Ramos (cell line): ENCODE data around the gene RMND5A.

ENCODE experiments used
- in situ Hi-C: fragments of 300-500 bp; cut with MboI; formaldehyde crosslinking; loops from one replicate; pipeline ENCODE4 v1.14.3; 2022; ENCODE audit warnings: low sequenced_read_pairs; ENCODE audit not compliant: unreplicated experiment

Gene RMND5A

DNA sequence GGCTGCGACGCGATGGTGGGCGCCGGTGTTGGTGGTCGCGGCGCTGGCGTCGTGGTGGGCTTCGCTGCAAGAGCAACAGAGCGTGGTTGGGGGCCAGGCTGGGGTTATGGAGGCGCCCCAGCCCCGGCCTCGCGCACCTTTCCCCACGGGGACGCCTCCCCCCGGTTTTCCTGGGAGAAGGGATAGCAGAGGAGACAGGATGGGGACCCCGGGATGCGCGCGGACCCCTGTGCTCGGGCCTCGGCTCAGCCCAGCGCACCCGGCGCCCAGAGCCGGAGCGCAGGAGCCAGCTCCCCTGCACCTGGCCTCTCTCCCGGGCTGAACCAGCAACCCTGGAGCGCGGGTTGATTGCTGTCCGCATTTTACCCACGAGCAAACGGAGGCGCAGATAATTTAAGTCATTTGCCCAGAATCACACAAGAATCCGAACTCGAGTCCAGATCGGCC is 69.6 kb downstream of the RMND5A start:
- in situ Hi-C loops = no loop called here

DNA sequence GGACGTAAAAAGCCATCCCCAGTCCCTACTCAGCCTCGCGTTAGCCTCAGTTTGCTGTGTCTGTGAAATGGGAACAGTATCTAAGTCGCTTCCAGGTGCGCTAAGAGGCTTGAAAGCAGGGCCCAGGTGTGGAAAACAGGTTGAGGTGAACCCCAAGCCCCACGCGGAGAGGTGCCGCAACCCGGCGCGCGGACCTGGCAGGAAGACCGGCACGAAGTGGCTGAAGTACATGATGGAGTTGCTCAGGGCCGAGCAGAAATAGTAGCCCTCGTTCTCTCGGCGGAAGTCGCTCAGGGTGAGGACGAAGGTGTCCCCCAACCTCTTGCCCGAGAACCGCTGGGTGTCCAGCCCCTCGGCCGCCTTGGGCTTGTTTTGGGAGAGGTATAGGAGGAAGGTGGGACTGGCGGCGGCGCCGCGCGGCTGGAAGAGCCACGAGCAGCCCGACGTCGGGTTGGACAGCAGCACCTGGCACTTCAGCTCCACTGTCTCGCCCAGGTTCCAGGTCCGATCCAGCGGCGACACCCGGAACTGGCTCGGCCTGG is 70.1 kb downstream of the RMND5A start:
- in situ Hi-C loops = no loop called here

DNA sequence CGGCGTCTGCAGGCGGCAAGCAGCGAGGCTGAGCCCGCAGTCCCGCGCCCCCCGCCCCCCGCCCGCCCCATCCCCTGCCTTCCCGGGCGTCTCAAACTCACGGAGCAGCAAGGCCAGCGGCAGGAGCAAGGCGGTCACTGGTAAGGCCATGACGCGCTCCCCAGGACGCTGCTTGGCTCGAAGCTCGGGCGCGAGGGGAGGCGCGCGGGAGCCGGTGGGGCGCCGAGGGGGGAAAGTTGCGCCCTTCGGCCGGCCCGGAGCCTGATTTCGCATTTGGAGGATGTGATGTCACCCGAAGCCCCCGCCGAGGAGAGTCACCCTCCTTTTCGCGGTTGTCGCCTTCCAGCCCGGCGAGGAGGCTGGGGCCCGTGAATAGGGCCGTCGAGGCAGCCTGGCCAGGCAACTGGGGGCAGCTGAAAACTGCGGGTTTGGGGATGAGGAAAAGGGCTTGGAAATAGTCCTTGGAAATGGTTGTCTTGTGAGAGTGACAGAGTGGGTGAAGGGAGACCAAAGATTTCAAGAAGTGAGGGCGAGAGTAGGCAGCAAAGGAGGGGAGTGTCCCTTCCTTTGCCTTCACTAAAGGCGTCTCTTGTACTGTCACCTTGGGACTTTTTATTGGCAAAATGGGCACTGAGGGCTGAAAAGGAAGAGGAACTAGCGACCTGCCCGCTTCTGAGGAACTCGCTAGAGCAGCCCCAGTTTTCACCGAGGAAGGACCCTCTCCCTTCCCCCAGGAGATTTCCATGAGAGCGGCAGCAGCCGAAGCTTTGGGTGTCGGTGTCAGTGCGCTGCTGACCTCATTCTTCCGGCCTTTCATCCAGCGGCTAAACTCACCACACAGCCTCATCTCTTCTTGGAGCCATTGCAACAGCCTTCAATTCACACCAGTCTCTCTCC is 70.8 kb downstream of the RMND5A start, which contains the start of gene CD8A:
CD8A (minus strand) TSS at position 238 of the 897 bp plus-strand sequence; CDS start at position 150, 88 bp downstream.
- in situ Hi-C loops = no loop called here

DNA sequence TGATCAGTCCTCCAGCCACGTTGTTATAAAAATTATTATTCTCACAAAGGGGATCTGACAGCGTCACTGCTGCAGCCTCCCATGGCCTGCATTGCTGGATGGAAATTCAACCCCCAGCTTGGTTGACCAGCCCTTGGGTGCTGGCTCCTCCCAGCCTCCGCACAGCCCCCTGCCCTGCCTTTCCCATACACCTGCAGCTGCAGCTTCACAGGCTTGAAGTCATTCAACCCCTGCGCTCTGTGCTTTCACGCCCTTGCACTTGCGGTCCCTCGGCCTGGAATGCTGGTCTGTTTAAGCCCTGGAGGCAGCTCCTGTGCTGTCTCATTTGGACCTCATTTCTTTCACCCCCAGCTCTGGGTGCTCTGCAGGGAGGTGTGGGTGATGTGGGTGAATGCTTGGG is 71.5 kb downstream of the RMND5A start:
- in situ Hi-C loops = no loop called here

DNA sequence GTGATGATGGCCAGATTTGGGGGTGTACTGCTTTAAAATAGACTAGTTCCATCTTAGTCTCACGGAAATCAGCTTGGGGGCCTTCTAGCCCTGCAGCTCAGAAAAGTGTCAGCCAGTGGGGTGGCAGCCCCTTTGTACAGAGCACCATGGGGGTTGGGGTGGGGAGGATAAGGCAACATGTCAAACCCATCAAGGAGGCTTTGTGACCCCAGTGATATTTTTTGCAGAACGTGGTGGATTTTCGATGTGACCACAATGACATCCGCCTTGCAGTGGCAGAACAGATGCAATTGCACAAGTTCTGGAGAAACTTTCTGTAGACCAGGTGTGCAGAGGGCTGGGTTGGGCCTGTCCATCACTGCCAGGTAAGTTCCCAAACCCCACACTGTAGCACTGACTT is 73.7 kb downstream of the RMND5A start:
- in situ Hi-C loops = no loop called here

- in situ Hi-C loops = no loop called here
Measured at GRCh38 chr2:86794861-86795260, 74.8 kb downstream of the RMND5A start.

- in situ Hi-C loops = no loop called here
Measured at GRCh38 chr2:86800856-86801567, 80.9 kb downstream of the RMND5A start.

DNA sequence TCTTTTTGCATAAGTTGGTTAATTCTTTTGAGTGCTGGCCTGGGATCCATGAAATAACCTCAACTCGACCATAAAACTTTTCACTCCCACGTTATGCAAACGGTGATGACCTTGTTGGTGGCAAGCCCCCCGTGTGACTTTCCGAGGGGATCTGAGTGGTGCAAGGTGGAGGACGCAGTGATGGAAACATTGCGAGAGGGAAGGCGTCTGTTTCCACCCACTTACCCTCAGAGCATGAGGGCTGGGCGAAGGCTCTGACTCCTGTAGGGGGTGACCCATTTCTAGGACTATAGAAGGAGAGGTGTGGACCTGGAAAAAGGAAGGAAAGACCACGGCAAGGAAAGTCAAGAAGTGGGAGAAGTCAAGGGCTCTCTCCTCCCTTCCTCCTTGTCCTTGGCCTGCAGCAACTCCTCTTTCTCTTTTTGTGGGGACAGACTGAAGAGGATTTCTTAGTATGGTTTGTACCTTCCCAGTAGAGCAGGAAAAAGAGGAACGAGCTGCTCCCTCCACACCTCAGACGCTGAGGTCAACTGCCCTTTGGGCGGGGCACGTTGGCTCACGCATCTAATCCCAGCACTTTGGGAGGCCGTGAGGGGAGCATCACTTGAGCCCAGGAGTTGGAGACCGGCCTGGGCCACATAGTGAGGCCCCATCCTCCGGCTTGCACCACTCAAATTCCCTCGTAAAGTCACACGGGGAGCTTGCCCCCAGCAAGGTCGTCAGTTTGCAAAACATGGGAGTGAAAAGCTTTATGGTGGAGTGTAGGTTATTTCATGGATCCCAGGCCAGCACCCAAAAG is 86.2 kb downstream of the RMND5A start:
- in situ Hi-C loops = no loop called here

- in situ Hi-C loops = no loop called here
Measured at GRCh38 chr2:86807133-86807467, 87.0 kb downstream of the RMND5A start.

- in situ Hi-C loops = no loop called here
Measured at GRCh38 chr2:86807468-86808275, 87.6 kb downstream of the RMND5A start.

GRCh38 chr2:86808315-86809161 is 88.4 kb downstream of the RMND5A start:
- in situ Hi-C loops = no loop called here

- in situ Hi-C loops = no loop called here
Measured at GRCh38 chr2:86809481-86810121, 89.5 kb downstream of the RMND5A start.

- in situ Hi-C loops = no loop called here
Measured at GRCh38 chr2:86815611-86816010, 95.5 kb downstream of the RMND5A start.

GRCh38 chr2:86818114-86818801 is 98.2 kb downstream of the RMND5A start:
- in situ Hi-C loops = no loop called here

DNA sequence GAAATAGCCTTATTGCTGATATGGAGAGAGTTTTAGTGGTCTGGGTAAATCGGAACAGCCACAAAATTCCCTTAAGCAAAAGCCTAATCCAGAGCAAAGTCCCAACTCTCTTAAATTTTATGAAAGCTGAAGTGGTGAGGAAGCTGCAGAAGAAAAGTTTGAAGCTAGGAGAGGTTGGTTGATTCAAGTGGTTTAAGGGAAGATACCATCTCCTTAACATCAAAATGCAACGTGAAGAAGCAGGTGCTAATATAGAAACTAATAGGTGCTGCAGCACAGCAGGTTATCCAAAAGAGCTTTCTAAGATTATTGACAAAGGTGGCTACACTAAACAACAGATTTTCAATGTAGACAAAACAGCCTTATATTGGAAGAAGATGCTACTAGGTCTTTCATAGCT is 98.9 kb downstream of the RMND5A start:
- in situ Hi-C loops = no loop called here

- in situ Hi-C loops = no loop called here
Measured at GRCh38 chr2:86821306-86821705, 101.2 kb downstream of the RMND5A start.

- in situ Hi-C loops = no loop called here
Measured at GRCh38 chr2:86821842-86822241, 101.8 kb downstream of the RMND5A start.
